Measurements from ENCODE around the gene RAB8B. TPM values are rescaled to one million over a fixed set of nuclear protein-coding genes. Genes with fewer than 3 reads are reported as not detected.
"Not testable (repeated sequence)": the region's sequence is repeated elsewhere in the genome, so short reads cannot be mapped to it uniquely, and the experiment has no call there.

RAB8B gene
- total and polyA plus RNA-seq, 12 donors, result 5.2 to 54.4 (median 35.5) TPM

DNA sequence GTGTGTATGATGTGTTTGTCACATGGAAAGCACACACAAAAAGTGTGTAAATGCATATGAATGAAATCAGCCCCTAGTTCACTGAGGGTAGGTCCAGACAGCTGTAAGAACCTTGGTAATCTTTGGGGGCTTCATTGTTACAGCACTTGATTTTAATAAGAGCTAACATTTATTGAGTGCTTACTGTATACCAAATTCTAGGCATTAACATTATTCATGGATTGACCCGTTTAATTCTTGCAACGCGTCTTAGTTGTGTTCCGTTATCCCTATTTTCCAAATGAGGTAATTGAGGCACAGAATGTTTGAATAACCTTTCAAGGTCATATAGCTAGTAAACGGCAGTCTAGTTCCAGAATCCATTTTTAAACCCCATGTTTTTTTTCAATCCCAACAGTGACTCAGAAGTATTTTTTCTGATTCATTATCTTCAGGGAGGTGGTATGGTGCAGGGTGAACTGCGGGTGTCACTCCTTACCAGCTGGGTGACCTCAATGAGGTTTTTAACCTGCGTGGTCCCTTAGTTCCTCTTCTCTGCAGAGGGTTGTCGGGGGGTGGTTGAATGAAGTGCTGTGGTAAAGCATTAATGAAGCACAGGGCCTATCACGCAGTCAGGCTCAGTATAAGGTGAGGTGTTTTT lies 14.2 kb downstream of the RAB8B start:
- Histone ChIP-seq H3K9me3 (replicated peaks in 1 of 3) (no peaks in the 10 kb centered on the region), H3K4me3 (no peak overlapping the region), H3K36me3 (replicated peaks in 1 of 2) (no peaks in the 10 kb centered on the region), H3K27me3 (no peaks in the 10 kb centered on the region), H3K4me1 (replicated peaks in 1 of 2) (peaks cover 6 to 46% of the 10 kb centered on the region in 2 donors), H3K27ac (no peak overlapping the region)
- TF ChIP-seq, protein P1, sequence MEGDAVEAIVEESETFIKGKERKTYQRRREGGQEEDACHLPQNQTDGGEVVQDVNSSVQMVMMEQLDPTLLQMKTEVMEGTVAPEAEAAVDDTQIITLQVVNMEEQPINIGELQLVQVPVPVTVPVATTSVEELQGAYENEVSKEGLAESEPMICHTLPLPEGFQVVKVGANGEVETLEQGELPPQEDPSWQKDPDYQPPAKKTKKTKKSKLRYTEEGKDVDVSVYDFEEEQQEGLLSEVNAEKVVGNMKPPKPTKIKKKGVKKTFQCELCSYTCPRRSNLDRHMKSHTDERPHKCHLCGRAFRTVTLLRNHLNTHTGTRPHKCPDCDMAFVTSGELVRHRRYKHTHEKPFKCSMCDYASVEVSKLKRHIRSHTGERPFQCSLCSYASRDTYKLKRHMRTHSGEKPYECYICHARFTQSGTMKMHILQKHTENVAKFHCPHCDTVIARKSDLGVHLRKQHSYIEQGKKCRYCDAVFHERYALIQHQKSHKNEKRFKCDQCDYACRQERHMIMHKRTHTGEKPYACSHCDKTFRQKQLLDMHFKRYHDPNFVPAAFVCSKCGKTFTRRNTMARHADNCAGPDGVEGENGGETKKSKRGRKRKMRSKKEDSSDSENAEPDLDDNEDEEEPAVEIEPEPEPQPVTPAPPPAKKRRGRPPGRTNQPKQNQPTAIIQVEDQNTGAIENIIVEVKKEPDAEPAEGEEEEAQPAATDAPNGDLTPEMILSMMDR (IDR thresholded peaks at IDR 0.05), result no peak
- no peak for TF ChIP-seq POLR2A (IDR thresholded peaks at IDR 0.05)
- peak in 1 of 7 donors; percentile 18 for DNase-seq
- WGBS, 4 donors, result 59 to 78% (median 70%) methylated on average over 9 of the region's 9 CpGs
- intact Hi-C loops (cut with DNase I), result loop anchor here in 1 of 2 donors (10.0 kb wide), 1 partner anchor 71 kb away; the partner anchor contains the start of gene APH1B

DNA sequence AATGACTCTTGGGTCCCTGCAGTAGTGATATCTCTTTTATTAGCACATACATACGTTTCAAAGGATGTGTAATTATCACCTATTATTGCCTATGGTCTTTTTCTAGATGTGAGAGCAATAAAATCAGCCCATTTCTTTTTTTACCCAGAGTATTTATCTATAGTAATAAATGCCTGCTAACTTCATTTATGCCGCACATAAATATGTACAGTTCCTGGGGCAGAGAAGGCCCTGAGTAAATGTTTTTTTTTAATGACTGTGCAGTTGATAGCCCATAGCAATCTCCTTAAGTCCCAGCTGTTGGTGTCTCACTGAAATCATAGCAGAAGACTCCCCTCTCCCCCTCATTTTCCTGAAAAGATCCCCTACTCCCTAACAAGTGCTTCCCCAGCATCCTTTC lies 16.7 kb downstream of the RAB8B start:
- Histone ChIP-seq H3K4me3 (no peak overlapping the region), H3K27me3 (no peaks in the 10 kb centered on the region), H3K27ac (no peak overlapping the region), H3K4me1 (replicated peaks in 1 of 2) (peaks cover 0 to 45% of the 10 kb centered on the region in 2 donors), H3K9me3 (replicated peaks in 1 of 3) (no peaks in the 10 kb centered on the region), H3K36me3 (replicated peaks in 1 of 2) (no peaks in the 10 kb centered on the region)
- WGBS, 4 donors, result 89 to 98% (median 93%) methylated on average over 2 of the region's 2 CpGs
- TF ChIP-seq, protein P1 (IDR thresholded peaks at IDR 0.05), result no peak
- TF ChIP-seq POLR2A (IDR thresholded peaks at IDR 0.05), result no peak
- no peak for DNase-seq
- intact Hi-C loops (cut with DNase I), result loop anchor here in 1 of 2 donors (10.0 kb wide), 1 partner anchor 69 kb away; the partner anchor contains the start of gene APH1B

DNA sequence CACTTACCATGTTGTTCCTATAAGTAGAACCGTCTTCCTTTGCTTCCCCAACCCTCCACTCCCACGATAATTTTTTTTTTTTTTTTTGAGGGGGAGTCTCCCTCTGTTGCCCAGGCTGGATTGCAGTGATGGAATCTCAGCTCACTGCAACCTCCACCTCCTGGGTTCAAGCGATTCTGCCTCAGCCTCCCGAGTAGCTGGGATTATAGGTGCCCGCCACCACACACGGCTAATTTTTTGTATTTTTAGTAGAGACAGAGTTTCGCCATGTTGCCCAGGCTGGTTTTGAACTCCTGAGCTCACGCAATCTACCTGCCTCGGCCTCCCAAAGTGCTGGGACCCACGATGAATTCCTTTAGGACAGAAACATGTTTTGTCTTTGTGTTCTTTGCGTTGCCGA lies 19.4 kb downstream of the RAB8B start:
- H3K4me3 ChIP-seq; H3K36me3 ChIP-seq (replicated peaks in 1 of 2); H3K9me3 ChIP-seq (replicated peaks in 1 of 3); H3K27ac ChIP-seq; H3K27me3 ChIP-seq; DNase-seq: not testable (repeated sequence)
- peaks cover 3 to 54% of the 10 kb centered on the region in 2 donors for H3K4me1 ChIP-seq (replicated peaks in 1 of 2)
- intact Hi-C loops (cut with DNase I), result loop anchor here in 1 of 2 donors (10.0 kb wide), 1 partner anchor 66 kb away; the partner anchor contains the start of gene APH1B
- WGBS, 4 donors, result 95 to 98% (median 97%) methylated on average over 12 of the region's 12 CpGs

DNA sequence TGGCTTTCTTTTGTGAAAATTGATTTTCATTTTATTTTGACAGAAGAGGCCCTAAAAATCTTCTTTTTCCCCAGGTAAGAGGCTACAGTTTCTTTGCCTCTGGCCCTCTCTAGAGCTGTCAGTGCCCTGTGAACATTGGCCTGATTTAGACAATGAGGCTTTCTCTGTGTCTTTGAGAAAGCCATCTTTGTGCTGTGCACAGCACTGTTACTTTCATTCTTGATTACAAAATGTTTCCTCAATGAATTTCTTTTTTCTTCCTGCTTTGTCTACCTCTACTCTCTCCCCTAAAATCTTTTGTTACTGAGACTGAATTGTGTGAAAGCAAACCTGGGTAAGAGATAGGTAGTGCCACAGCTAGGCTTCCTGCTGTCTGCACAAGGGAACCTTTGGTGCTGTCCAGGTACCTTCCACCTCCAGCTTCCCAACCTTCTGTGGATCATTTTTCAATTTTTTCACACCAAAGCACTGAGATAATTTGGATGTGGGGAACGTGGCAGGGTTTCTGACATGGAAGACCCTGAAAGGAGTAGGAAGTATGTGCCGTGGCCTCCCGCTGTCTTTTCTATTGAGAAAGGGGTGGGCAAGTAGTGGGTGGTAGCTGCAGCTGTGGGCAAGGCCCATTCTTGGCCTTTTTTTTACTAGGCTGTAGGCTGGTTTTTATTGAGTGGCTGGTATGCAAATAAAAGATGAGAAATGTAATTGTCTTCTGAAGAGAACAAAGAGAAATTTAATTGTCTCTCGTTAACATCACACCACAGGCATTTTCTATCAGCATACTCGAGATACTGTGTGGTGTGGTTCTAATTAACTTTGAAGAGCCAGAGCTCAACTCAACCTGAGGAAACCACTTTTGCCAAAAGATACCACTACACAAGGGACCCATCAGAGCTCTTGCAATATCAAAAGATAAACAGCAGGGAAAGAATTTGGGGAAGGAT lies 21.0 kb downstream of the RAB8B start:
- no peaks in the 10 kb centered on the region for H3K9me3 ChIP-seq (replicated peaks in 1 of 3)
- no peaks in the 10 kb centered on the region for H3K27me3 ChIP-seq
- H3K4me1 ChIP-seq (replicated peaks in 1 of 2), result peaks cover 3 to 52% of the 10 kb centered on the region in 2 donors
- no peaks in the 10 kb centered on the region for H3K36me3 ChIP-seq (replicated peaks in 1 of 2)
- TF ChIP-seq POLR2A (IDR thresholded peaks at IDR 0.05), result no peak
- TF ChIP-seq, protein P1 (IDR thresholded peaks at IDR 0.05), result no peak
- peak overlapping the region in 2 of 5 donors; percentile 6 to 73 for H3K27ac ChIP-seq
- no peak for DNase-seq
- H3K4me3 ChIP-seq, result no peak overlapping the region
- 83 to 89% (median 86%) methylated on average over 5 of the region's 5 CpGs for WGBS, 4 donors
- intact Hi-C loops (cut with DNase I), result no loop called here
